ENCODE data around the gene PYROXD2.
A peak's percentile ranks its signal among the peaks of the same experiment; 100 is the strongest.

PYROXD2 gene

DNA sequence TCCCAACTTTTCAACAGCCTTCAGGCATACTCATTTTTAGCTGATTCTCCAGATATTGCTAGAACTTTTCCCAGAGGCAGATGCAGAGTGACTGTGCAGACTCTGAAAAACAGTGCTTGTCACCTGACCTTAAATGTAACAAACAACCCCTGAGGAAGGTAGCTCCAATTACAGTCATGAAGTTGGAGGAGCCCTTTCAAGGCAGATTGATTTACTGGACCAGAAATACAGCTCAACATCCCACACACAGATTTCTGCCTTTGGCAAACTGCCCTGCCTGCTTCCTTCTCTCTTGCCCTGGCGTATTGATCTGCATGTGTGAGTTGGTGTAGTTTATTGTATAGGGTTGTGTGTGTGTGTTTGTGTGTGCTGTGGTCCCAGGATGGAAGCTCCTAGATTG lies 38.5 kb downstream of the PYROXD2 start:
- H3K36me3 ChIP-seq (ENCODE audit: control insufficient read depth in 2 of 2, insufficient read depth in 2 of 2, low read length in 2 of 2), result peaks cover 0 to 2% of the 10 kb centered on the region in 2 donors
- H3K4me3 ChIP-seq (ENCODE audit: low read length in 2 of 2), result no peak overlapping the region
- H3K27me3 ChIP-seq (ENCODE audit: control insufficient read depth in 1 of 2, insufficient read depth in 2 of 2, low read length in 2 of 2), result peaks cover 0 to 2% of the 10 kb centered on the region in 2 donors
- no peak overlapping the region for H3K27ac ChIP-seq (ENCODE audit: low read length)
- peaks cover 0 to 8% of the 10 kb centered on the region in 2 donors for H3K9me3 ChIP-seq (ENCODE audit: control insufficient read depth in 2 of 2, low read length in 2 of 2)
- H3K9ac ChIP-seq (ENCODE audit: low read length in 2 of 2), result no peak overlapping the region
- H3K4me1 ChIP-seq (ENCODE audit: control insufficient read depth, insufficient read depth, low read length), result peaks cover 7% of the 10 kb centered on the region

- no peak overlapping the region for H3K4me3 ChIP-seq (ENCODE audit: low read length in 2 of 2)
- peaks cover 7% of the 10 kb centered on the region for H3K4me1 ChIP-seq (ENCODE audit: control insufficient read depth, insufficient read depth, low read length)
- peaks cover 0 to 2% of the 10 kb centered on the region in 2 donors for H3K27me3 ChIP-seq (ENCODE audit: control insufficient read depth in 1 of 2, insufficient read depth in 2 of 2, low read length in 2 of 2)
- H3K9ac ChIP-seq (ENCODE audit: low read length in 2 of 2), result no peak overlapping the region
- H3K36me3 ChIP-seq (ENCODE audit: control insufficient read depth in 2 of 2, insufficient read depth in 2 of 2, low read length in 2 of 2), result no peaks in the 10 kb centered on the region
- H3K9me3 ChIP-seq (ENCODE audit: control insufficient read depth in 2 of 2, low read length in 2 of 2), result peaks cover 0 to 8% of the 10 kb centered on the region in 2 donors
- peak overlapping the region; percentile 31 for H3K27ac ChIP-seq (ENCODE audit: low read length)
These were observed 40.6 kb downstream of the PYROXD2 start for GRCh38 chr10:98374217-98374985.

DNA sequence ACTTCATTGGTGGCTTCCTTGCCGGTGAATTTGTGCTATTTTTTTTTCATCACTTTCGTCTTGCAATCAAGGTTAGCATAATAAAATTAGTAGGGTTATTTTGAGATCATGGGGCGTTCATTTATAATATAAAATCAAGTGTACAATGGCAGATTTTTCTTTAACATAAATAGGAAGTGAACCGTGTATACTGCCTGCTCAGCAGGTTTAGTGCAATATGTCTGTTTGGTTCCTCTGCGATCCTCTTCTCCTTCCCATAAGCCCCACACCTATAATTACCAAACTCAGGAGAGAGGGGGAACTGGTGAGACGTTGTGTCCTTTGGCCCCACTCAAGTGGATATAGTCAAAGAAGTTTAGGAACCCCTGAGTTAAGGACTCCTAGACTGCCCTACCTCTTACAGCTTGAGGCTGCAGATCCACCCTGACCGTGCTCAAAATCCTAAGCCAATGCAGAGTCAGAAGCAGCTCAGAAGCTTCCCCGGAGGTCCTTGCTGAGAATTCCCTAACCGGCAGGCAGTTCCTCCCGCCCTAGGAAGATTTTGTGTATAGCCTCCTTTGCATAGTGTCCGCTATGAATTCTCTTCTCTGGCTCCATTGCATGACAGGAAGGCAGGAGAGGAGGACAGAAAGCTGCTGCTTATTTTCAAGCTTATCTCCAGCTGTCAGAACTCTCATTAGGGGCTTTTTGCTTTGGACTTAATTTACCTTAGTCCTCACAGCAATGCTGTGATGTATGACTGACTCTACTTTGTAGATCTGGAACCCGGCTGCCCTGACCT lies 41.5 kb downstream of the PYROXD2 start:
- Histone ChIP-seq H3K9me3 (ENCODE audit: control insufficient read depth in 2 of 2, low read length in 2 of 2) (peaks cover 0 to 8% of the 10 kb centered on the region in 2 donors), H3K27ac (ENCODE audit: low read length) (peak overlapping the region; percentile 31), H3K9ac (ENCODE audit: low read length in 2 of 2) (no peak overlapping the region), H3K4me1 (ENCODE audit: control insufficient read depth, insufficient read depth, low read length) (peaks cover 7% of the 10 kb centered on the region), H3K36me3 (ENCODE audit: control insufficient read depth in 2 of 2, insufficient read depth in 2 of 2, low read length in 2 of 2) (no peaks in the 10 kb centered on the region), H3K27me3 (ENCODE audit: control insufficient read depth in 1 of 2, insufficient read depth in 2 of 2, low read length in 2 of 2) (peaks cover 0 to 2% of the 10 kb centered on the region in 2 donors), H3K4me3 (ENCODE audit: low read length in 2 of 2) (no peak overlapping the region)

GRCh38 chr10:98370831-98371820 lies 43.9 kb downstream of the PYROXD2 start:
- H3K4me3 ChIP-seq (ENCODE audit: low read length in 2 of 2), result no peak overlapping the region
- H3K9me3 ChIP-seq (ENCODE audit: control insufficient read depth in 2 of 2, low read length in 2 of 2), result no peaks in the 10 kb centered on the region
- H3K27ac ChIP-seq (ENCODE audit: low read length), result no peak overlapping the region
- peaks cover 7% of the 10 kb centered on the region for H3K4me1 ChIP-seq (ENCODE audit: control insufficient read depth, insufficient read depth, low read length)
- peaks cover 0 to 2% of the 10 kb centered on the region in 2 donors for H3K27me3 ChIP-seq (ENCODE audit: control insufficient read depth in 1 of 2, insufficient read depth in 2 of 2, low read length in 2 of 2)
- no peak overlapping the region for H3K9ac ChIP-seq (ENCODE audit: low read length in 2 of 2)
- H3K36me3 ChIP-seq (ENCODE audit: control insufficient read depth in 2 of 2, insufficient read depth in 2 of 2, low read length in 2 of 2), result no peaks in the 10 kb centered on the region

GRCh38 chr10:98369801-98370200 lies 45.2 kb downstream of the PYROXD2 start:
- Histone ChIP-seq H3K4me1 (ENCODE audit: control insufficient read depth, insufficient read depth, low read length) (peaks cover 3% of the 10 kb centered on the region), H3K36me3 (ENCODE audit: control insufficient read depth in 2 of 2, insufficient read depth in 2 of 2, low read length in 2 of 2) (no peaks in the 10 kb centered on the region), H3K27ac (ENCODE audit: low read length) (no peak overlapping the region), H3K4me3 (ENCODE audit: low read length in 2 of 2) (no peak overlapping the region), H3K27me3 (ENCODE audit: control insufficient read depth in 1 of 2, insufficient read depth in 2 of 2, low read length in 2 of 2) (no peaks in the 10 kb centered on the region), H3K9ac (ENCODE audit: low read length in 2 of 2) (no peak overlapping the region), H3K9me3 (ENCODE audit: control insufficient read depth in 2 of 2, low read length in 2 of 2) (no peaks in the 10 kb centered on the region)

DNA sequence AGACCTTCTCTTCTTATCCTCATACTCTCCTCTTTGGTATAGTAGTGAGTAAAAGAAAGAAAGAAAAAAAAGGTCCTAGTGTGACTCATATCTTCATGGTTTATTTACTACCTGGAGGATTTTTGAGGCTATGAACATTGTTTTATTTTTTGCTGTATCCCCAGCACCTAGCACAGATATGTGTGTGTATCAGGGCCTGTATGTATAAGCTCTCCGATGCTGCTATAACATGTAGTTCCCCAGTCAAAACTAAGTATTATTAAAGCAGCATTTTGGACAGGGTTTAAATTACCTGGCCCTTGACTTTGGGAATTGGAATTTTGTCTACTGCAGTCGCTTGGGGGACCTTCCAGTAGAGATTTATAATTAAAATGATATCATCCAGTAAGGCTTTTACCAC lies 46.3 kb downstream of the PYROXD2 start:
- Histone ChIP-seq H3K4me1 (ENCODE audit: control insufficient read depth, insufficient read depth, low read length) (no peaks in the 10 kb centered on the region), H3K27ac (ENCODE audit: low read length) (no peak overlapping the region), H3K4me3 (ENCODE audit: low read length in 2 of 2) (no peak overlapping the region), H3K9me3 (ENCODE audit: control insufficient read depth in 2 of 2, low read length in 2 of 2) (no peaks in the 10 kb centered on the region), H3K9ac (ENCODE audit: low read length in 2 of 2) (no peak overlapping the region), H3K27me3 (ENCODE audit: control insufficient read depth in 1 of 2, insufficient read depth in 2 of 2, low read length in 2 of 2) (no peaks in the 10 kb centered on the region), H3K36me3 (ENCODE audit: control insufficient read depth in 2 of 2, insufficient read depth in 2 of 2, low read length in 2 of 2) (no peaks in the 10 kb centered on the region)

GRCh38 chr10:98367604-98368451 lies 47.2 kb downstream of the PYROXD2 start:
- Histone ChIP-seq H3K27ac (ENCODE audit: low read length) (no peak overlapping the region), H3K4me3 (ENCODE audit: low read length in 2 of 2) (no peak overlapping the region), H3K27me3 (ENCODE audit: control insufficient read depth in 1 of 2, insufficient read depth in 2 of 2, low read length in 2 of 2) (no peaks in the 10 kb centered on the region), H3K9ac (ENCODE audit: low read length in 2 of 2) (no peak overlapping the region), H3K4me1 (ENCODE audit: control insufficient read depth, insufficient read depth, low read length) (no peaks in the 10 kb centered on the region), H3K9me3 (ENCODE audit: control insufficient read depth in 2 of 2, low read length in 2 of 2) (no peaks in the 10 kb centered on the region), H3K36me3 (ENCODE audit: control insufficient read depth in 2 of 2, insufficient read depth in 2 of 2, low read length in 2 of 2) (no peaks in the 10 kb centered on the region)

GRCh38 chr10:98366062-98366530 lies 48.9 kb downstream of the PYROXD2 start:
- Histone ChIP-seq H3K9ac (ENCODE audit: low read length in 2 of 2) (no peak overlapping the region), H3K4me3 (ENCODE audit: low read length in 2 of 2) (no peak overlapping the region), H3K4me1 (ENCODE audit: control insufficient read depth, insufficient read depth, low read length) (peaks cover under 1% of the 10 kb centered on the region), H3K36me3 (ENCODE audit: control insufficient read depth in 2 of 2, insufficient read depth in 2 of 2, low read length in 2 of 2) (no peaks in the 10 kb centered on the region), H3K27ac (ENCODE audit: low read length) (no peak overlapping the region), H3K27me3 (ENCODE audit: control insufficient read depth in 1 of 2, insufficient read depth in 2 of 2, low read length in 2 of 2) (no peaks in the 10 kb centered on the region), H3K9me3 (ENCODE audit: control insufficient read depth in 2 of 2, low read length in 2 of 2) (no peaks in the 10 kb centered on the region)

DNA sequence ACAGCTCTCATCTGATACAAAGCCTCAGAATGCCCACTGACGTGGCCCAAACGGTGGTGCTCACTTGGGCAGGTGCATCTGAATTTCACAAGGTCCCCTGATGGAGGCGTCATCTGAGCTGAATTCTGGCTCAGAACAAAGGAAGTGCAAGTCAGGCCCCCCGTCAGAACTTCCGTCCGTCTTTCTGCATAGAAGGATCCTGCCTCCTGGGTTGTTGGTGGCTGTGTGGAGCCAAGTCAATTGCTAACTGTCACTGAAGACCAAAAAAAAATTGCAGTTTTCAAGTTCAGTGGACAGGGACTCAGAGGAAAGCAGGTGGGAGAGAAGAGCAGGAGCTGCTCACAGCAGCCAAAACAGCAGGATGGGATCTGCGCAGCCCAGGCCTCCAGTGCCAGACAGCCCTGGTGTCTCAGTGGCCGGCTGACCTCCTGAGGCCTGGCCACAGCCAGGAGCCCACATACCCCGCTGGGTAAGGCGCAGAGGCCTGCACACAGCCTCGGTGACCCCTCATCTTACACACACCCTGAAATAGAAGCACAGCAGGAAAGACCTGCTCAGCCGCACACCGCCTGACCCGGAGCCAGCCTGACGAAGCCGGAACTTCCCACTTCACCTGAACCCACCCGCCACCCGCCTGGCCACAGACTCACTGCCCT lies 49.4 kb downstream of the PYROXD2 start:
- Histone ChIP-seq H3K4me1 (ENCODE audit: control insufficient read depth, insufficient read depth, low read length) (peaks cover 3% of the 10 kb centered on the region), H3K9ac (ENCODE audit: low read length in 2 of 2) (no peak overlapping the region), H3K9me3 (ENCODE audit: control insufficient read depth in 2 of 2, low read length in 2 of 2) (no peaks in the 10 kb centered on the region), H3K27ac (ENCODE audit: low read length) (no peak overlapping the region), H3K4me3 (ENCODE audit: low read length in 2 of 2) (no peak overlapping the region), H3K36me3 (ENCODE audit: control insufficient read depth in 2 of 2, insufficient read depth in 2 of 2, low read length in 2 of 2) (no peaks in the 10 kb centered on the region), H3K27me3 (ENCODE audit: control insufficient read depth in 1 of 2, insufficient read depth in 2 of 2, low read length in 2 of 2) (no peaks in the 10 kb centered on the region)

Data from stomach smooth muscle (tissue), 2 donors.